HG03575 (cell line): Measurements from ENCODE around the gene ZNF414.

Experiments used
- ATAC-seq: cut with Tn5 transposase; IDR thresholded peaks from one replicate; pipeline ENCODE4 v1.9.1; 2021; ENCODE audit not compliant: unreplicated experiment, insufficient number of reproducible peaks, low FRiP score; ENCODE audit errors: extremely low read depth

Gene ZNF414

DNA sequence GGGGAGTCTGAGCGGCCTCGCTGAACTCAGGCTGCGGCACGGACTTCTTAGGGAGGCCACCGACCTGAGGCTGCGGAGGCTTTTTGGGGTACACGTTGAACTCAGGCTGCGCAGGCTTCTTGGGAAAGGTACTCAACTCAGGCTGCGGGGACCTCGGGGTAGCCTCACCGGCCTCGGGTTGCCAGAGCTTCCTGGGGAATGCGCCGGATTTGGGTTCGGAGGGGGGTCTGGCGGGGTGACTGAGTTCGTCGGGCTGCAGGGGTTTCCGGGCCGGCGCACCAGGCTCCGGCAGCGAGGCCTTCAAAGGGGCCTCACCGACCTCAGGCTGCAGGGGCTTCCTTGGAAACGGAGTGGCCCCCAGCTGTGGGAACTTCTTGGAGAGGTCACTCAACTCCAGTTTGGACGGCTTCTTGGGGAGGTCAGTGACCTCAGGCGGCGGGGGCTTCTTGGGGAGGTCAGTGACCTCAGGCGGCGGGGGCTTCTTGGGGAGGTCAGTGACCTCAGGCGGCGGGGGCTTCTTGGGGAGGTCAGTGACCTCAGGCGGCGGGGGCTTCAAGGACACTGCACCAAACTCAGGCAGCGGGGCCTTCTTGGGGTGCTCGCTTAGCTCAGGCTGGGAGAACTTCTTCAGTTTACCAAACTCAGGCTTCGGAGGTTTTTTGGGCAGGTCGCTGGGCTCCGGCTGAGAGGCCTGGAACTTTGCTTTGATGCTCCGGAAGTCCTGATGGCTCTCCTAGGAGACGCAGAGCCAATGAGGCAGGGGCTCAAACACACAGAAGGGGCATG lies 14.7 kb downstream of the ZNF414 start:
- no peak for ATAC-seq

DNA sequence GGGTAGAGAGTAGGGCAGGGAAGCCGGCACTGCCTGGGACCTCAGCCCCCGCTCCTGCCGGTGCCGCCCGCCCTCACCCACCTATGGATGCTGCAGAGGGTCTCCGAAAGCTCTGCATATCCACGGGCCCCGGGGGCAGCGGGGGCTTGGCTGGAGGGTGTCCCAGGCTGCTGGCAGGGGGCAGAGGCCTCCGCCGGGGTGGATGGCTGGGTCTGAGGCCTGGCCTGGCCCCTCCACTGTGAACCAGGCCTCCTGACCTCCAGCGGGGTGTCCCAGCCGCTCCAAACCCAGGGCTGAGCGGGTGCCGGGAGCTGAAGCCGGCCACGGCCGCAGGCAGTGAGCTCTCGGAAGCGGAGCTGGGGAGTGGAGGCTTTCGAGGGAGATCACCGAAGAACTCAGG lies 15.7 kb downstream of the ZNF414 start:
- ATAC-seq, result no peak

DNA sequence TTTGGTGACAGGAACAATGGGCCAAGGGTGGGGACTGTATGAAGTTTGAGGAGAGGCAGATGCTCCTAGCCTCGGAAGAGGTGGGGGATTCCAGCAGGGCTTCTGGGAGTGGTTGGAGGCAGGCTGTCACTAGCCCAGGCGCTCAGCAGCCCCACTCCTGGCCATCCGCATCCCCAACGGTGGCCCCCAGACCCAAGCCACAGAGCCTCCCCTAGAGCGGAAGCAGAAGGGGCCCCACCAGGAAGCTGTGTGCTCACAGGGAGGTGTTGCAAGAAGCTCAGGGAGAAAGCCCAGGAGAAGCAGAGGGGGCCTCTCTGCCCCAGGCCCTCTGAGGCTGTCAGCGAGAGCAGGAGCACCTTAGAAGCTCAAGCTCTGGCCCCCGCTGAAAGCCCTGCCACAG lies 19.8 kb downstream of the ZNF414 start:
- no peak for ATAC-seq

DNA sequence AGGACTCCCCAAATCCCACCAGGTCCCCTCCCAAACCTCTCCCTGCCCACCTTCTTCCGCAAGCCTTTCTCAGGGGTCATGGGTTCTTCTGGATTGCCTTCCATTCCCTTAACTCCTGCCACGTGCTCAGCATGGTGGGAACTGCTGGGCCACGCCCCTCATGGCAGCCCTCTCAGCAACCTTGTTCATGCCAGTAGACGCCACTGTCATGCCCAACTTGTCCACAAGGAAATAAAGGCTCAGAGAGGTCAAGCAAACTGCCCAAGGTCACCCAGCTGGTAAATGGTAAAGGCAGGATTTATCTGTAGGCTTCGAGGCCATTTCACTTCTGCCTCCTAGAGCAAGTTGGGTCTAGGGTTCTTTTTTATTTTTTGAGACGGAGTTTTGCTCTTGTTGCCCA lies 22.4 kb downstream of the ZNF414 start:
- ATAC-seq, result no peak

DNA sequence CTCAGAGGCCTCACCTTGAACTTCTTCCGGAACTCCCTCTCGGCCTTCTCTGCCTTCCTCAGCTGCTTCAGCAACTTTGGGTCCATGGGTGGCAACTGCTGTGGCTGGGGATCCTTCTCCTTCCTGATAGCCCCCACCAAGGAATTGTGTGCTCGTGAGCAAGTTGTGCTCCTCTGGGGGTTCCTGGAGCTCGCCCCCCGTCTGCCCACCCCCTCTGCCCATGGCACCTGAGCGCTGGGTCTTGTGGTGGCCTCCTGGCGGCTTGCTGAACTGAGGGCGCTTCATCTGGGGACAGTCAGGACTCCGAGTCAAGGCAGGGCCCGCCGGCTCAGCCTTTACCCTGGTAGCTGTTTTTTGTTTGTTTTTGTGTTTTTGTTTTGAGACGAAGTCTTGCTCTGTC lies 23.1 kb downstream of the ZNF414 start:
- ATAC-seq, result no peak

DNA sequence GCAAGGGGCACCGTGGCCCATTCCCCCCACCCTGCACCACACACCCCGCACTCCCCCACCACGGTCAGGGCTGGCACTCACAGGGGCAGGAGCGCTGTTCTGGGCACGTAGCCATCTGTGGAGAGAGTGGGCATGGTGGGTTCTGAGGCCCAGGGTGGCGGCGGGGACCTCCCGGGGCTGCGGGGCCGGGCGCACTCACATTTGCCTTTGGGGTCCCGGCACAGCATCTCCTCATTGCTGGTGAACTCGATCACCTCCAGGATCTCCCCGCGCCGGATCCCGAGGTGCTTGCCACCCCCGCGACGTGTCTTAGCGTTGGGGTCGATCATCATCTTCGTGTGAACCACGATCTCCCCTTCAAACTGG lies 23.6 kb downstream of the ZNF414 start:
- no peak for ATAC-seq

DNA sequence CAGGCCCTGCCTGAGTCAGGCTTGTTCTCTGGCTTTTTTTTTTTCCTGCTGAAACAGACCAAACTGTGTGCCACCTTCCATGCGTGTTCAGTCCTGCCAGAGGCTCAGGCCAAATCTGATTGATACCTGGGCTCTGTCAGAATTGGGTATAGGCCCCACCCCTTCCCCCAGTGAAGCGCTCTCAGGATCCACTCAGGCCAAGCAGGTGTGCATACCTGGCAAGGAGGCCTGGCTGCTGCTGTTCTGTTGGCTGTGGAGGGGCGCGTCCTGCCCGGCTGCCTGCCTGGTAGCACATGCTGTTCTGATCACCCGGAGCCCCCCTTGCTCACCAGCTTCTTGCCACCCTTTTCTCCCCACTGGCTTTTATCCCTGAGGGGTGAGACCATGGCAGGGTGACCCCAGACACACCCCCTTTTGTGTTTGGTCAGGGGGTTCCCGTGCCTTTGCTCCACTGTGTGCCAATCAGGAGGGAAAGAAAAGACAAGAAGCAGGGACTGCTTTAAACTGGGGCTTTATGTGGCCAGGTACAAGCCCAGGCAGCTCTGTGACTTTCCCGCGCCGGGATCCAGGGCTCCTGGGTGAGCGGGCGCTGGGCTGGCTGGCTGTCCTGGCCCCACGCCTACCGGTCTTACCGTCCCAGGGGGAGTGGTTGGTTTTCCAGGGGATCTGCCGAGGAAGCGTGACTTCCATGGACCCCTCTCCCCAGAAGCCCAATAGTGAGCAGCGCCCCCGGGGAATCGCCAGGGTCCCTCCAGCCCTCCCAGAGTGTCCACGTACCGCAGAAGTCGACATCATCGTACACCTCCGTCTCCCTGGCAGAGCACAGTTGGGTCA lies 24.2 kb downstream of the ZNF414 start:
- no peak for ATAC-seq

DNA sequence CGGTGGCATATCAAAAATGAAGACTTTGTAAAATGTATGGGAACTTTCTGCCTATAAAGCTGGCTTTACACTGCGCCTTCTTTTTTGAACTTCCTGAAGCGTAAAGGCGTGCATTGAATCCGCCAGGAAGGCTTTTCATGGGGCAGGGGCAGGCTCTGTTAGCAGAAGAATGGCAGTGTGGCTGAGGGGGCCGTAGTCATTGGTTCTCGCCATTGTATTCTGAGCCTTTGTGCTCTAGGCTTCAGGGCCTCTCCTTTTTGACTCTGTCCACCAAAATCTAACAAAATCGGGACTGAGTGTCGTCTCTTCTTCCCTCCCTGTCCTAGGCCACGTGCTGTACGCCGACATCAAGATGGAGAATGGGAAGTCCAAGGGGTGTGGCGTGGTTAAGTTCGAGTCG lies 25.6 kb downstream of the ZNF414 start:
- ATAC-seq, result no peak

DNA sequence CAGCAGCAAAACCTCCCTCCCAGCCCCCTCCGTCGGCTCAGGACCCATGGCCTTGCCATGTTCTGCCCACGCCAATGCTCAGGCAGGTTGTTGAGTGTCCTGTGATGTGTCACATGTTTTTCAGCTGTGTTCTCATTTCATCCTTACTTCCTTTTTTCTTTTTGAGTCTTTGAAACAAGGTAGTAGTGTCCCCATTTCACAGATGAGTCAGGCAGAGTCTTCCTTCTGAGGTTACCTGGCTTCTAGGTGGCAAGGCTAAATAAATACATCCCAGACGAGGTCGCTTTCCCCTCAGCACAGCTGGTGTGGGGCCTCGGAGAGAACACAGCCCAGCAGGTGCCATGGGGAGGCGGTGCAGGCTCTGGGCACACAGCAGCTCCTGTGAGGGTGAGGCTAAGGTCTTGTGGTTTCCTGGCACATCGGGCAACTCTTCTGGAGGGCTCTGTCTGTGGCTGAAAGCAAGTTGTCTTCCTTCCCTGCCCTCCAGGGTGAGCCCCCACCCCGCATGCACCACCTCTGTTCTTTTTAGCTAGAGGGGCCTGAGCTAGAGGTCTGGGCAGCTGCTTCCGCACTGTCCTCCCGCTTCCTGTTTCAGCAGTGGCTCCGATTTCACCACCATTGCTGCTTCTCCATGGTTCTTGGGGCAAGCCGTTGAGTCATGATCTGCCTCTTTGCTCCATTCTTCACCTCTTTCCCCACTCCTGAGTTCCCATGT lies 26.7 kb downstream of the ZNF414 start:
- no peak for ATAC-seq

DNA sequence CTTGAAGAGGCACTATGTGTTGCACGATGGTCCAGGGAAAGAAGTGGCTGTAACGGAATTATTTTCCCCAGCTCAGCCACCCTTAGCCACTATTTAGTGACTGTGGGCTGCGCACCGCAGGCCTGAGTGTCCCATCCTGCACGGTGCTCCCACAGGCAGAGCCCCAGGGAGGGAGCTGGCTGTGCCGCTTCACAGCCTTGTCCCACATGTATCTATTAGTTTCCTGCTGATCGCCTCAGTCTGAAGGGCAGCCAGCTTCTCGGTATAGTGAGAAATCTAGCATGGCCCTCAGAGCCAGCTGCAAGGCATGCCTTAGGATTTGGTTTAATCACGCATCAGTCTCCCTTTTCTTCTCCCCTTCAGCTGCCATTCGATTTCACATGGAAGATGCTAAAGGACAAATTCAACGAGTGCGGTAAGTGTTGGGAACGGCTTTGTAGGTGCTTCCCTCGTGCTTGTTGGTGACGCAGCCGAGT lies 27.3 kb downstream of the ZNF414 start:
- ATAC-seq, result no peak

DNA sequence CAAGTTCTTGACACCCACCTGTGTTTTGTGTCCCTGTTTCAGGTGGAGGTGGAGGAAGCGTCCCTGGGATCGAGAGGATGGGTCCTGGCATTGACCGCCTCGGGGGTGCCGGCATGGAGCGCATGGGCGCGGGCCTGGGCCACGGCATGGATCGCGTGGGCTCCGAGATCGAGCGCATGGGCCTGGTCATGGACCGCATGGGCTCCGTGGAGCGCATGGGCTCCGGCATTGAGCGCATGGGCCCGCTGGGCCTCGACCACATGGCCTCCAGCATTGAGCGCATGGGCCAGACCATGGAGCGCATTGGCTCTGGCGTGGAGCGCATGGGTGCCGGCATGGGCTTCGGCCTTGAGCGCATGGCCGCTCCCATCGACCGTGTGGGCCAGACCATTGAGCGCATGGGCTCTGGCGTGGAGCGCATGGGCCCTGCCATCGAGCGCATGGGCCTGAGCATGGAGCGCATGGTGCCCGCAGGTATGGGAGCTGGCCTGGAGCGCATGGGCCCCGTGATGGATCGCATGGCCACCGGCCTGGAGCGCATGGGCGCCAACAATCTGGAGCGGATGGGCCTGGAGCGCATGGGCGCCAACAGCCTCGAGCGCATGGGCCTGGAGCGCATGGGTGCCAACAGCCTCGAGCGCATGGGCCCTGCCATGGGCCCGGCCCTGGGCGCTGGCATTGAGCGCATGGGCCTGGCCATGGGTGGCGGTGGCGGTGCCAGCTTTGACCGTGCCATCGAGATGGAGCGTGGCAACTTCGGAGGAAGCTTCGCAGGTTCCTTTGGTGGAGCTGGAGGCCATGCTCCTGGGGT lies 28.2 kb downstream of the ZNF414 start:
- no peak for ATAC-seq

DNA sequence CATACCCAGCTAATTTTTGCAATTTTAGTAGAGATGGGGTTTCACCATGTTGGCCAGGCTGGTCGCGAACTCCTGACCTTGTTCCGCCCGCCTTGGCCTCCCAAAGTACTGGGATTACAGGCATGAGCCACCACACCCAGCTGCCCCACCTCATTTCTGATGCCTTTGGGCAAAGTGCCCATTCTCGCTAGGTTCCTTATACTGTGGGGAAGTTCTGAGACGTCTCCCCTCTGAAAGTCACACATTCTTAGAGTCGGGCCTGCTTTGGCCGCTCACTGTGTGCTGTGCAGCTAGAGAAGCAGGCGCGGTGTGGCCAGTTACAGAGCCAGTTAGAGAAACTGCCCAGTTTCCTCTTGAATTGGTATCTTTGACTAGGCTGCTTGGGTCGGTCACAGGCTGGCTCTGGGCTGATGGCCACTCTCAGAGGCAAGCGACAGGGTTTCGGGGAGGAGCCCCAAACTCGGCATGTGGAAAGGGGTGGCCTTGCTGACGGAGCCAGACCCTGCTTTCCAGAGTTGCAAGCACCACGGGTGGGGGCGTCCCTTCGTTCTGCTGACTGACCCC lies 29.6 kb downstream of the ZNF414 start:
- no peak for ATAC-seq

DNA sequence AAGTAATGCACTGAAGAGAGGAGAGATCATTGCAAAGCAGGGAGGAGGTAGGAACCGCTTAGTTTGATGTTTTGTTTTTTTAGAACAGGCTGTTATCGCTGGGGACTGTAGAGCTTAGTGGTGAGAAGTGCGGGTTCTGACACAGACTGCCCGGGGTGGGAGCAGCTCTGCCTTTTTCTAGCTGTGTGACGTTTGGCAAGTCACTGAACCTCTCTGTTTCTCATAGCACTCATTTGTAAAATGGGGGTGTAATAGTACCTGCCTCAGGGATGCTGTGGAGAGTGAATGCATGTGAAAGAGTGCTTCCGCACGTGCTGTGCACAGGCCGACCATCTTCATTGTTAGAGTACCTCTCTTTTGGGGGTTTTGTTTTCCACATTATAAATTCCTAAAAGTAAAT lies 30.8 kb downstream of the ZNF414 start:
- ATAC-seq, result no peak

DNA sequence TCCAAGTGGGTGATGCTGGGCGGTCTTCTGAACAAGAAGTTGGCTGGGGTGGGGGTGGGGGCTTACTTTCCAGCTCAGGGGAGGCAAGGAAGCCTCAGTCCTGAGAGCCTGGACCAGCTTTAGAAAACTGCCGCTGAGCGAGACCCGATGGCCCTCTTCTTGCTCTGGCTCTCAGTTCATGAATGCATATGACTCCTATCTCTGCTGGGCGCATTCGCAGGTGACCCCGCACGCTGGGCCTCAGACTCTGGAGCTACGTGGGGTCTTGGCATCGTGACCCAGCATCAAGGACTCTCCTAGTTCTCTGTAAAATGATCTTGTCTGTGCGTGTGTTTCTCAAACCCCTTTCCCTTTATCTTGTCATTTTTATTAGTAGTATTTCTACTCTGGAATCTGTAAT lies 31.3 kb downstream of the ZNF414 start:
- no peak for ATAC-seq

DNA sequence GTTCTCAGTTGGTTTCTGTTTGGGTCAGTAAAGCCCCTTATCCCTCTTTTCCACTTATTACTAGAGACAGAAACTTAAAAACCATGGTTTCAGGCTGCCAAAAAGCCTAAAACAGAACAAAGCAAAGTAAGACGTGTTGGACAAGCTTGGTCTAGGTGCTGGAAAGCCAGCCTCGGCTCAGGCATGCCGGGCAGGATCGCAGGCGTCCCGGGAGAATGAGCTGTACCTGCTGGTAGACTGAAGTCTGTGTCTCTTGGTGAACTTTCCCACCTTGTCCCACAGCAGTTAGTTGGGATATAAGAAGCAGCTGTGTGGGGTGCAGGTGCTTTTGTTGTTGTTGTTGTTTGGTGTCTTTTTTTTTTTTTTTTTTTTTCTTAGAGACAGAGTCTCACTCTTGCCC lies 32.4 kb downstream of the ZNF414 start:
- ATAC-seq, result no peak

DNA sequence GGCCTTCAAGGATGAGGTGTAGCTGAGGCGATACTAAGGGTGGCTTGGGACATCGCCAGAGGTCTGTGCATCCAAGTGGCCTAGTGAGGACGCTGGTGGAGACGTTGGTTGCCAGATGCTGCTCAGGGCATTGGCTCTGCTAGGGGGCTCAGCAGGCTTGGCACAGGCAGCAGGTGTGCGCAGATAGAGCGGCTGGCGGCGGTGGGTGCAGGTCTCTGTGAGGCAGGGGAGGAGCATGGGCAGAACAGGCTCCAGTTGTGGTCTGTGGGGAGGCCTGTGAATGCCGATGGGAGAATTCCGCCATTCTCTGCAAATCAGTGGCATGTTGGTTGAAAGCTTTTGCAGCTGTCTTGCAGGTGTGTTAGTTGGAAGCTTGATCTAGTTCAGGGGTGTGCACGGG lies 32.8 kb downstream of the ZNF414 start:
- no peak for ATAC-seq

DNA sequence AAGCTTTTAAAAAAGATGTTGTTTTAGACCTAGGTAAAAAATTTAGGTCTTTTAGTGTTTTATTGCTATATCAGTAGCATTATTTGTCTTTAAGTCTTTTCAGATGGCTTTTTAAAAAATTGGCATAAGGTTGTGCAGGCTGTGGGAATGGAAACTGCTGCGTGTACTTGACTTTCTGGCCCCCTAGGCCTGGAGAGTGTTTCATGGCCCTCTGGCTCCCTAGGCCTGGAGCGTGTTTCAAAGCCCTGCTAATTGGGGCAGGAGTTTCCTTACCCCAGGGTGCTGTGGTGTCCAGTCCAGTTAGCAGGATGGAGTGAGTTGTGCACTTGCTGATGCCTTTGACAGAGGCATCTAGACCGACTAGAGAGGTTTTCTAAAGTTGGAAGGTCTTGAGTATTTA lies 35.4 kb downstream of the ZNF414 start:
- no peak for ATAC-seq

DNA sequence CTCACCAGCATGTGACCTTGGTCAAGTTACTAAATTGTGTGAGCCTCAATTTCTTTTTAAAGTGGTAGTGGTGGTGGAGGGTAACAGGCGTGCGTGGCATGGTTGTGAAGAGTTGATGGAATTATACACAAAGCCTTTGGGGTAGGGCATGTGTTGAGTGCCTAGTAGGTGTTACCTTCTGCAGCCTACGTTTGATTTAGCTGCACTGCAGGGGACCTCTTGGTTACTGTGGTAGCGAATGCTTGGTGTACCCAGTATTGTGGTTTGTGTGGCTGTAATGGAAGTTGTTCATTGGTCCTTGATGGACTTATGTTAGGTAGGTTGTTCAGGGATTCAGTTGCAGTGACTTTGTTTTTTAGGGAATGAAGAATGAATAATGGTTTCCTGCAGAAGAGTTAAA lies 36.1 kb downstream of the ZNF414 start:
- ATAC-seq, result no peak

DNA sequence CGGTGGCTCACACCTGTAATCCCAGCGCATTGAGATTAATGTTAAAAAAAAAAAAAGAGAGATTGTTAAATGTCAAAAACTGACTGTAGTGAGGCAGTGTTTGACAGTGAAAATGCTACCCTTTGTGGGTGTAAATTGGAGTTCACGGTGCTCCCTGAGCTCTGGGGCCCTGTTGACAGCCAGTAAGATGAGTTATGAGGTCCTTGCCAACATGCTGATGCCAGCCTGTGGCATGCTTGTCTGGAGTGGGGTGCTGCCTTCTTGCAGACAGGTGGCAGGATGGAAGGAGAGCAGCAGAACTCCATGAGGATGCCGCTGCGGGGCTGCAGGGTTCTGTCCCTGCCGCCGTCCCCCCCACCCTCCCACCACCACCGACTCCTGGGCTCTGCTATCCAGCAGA lies 37.4 kb downstream of the ZNF414 start:
- ATAC-seq, result no peak
